GM12875 (cell line): ENCODE measurements around the gene OR1F1.
"Not testable (repeated sequence)": the region's sequence is repeated elsewhere in the genome, so short reads cannot be mapped to it uniquely, and the experiment has no call there.

Experiments used
- H3K4me3 ChIP-seq: one replicate; pipeline ENCODE4 v1.5.1; 2011; ENCODE audit warnings: low read depth, low read length, control low read depth
- CTCF ChIP-seq: IDR thresholded peaks from 2 replicates; pipeline ENCODE4 v1.5.1; 2011; ENCODE audit warnings: low read depth, mild to moderate bottlenecking, control low read depth, inconsistent platforms, low read length, moderate library complexity, borderline replicate concordance; ENCODE audit not compliant: insufficient read depth

OR1F1 gene

GRCh38 chr16:3158510-3159314, 29.3 kb upstream of the OR1F1 start:
- H3K4me3 ChIP-seq = peak overlapping the region; percentile 76
- TF ChIP-seq CTCF = no peak

- TF ChIP-seq CTCF = no peak
- no peak overlapping the region for H3K4me3 ChIP-seq
These were observed 26.6 kb upstream of the OR1F1 start for GRCh38 chr16:3161235-3162018.

- no peak for TF ChIP-seq CTCF
- no peak overlapping the region for H3K4me3 ChIP-seq
These were observed 23.6 kb upstream of the OR1F1 start for GRCh38 chr16:3164121-3164991.

DNA sequence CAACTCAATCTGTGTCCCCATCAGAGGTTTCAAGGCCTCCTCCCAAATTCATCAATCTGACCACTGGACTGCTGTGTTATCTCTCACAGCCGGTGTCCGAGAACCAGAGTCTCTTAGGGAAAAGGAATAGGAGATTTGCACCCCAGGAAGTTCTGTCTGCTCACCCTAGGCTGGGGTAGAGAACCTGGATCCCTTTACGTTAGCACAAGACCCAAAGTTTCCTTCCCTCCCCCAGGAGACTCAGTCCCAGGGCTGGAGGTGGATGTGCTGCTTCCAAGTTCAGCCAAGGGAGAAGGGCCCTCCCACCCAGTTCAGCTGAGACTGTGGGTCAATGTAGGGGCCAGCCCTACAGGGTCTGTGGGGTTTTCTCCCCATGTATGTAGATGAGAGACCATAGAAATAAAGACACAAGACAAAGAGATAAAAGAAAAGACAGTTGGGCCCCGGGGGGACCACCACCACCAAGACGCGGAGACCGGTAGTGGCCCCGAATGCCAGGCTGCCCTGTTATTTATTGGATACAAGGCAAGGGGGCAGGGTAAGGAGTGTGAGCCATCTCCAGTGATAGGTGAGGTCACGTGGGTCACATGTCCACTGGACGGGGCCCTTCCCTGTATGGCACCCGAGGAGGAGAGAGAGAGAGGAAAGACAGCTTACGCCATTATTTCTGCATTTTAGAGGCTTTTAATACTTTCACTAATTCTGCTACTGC, 22.7 kb upstream of the OR1F1 start:
- no peak for TF ChIP-seq CTCF
- H3K4me3 ChIP-seq = no peak overlapping the region

DNA sequence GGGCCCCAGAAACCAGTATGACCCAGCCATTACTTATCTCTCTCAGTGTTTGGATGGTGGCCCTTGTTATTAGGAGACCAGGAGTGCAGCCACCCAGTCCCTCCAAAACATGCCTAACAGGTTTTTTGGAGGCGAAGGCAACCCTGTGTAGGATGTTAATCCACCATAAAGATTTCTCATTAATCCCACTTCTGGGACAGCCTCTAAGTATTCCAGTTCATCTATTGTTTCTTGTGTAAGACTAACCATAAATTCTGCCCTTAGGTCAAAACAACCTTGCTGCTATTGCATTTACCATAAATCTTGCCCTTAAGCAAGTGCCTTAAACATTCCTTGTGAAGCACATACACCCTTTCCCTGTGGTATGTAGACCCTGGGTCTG, 21.5 kb upstream of the OR1F1 start:
- H3K4me3 ChIP-seq = no peak overlapping the region
- no peak for TF ChIP-seq CTCF

DNA sequence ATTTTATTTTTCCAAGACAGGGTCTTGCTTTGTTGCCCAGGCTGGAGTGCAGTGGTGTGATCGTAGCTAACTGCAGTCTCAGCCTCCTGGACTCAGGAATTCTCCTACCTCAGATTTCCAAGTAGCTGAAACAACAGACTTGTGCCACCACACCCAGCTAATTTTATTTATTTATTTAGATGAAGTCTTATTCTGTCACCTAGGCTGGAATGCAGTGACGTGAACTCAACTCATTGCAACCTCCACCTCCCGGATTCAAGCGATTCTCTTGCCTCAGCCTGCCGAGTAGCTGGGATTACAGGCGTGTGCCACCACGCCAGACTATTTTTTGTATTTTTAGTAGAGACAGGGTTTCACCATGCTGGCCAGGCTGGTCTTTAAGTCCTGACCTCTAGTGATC, 19.3 kb upstream of the OR1F1 start:
- not testable (repeated sequence) for H3K4me3 ChIP-seq
